ENCODE results near the gene USP50. TPM values are rescaled to one million over a fixed set of nuclear protein-coding genes. Genes with fewer than 3 reads are reported as not detected.

Gene USP50
- polyA plus RNA-seq (2012; rRNA removed) = not detected in 2 replicates
- not detected in 2 replicates for polyA plus RNA-seq (2012; cell fraction: cytosol; rRNA removed)
- not detected in 2 replicates for polyA plus RNA-seq (2012; cell fraction: nucleus; rRNA removed)

DNA sequence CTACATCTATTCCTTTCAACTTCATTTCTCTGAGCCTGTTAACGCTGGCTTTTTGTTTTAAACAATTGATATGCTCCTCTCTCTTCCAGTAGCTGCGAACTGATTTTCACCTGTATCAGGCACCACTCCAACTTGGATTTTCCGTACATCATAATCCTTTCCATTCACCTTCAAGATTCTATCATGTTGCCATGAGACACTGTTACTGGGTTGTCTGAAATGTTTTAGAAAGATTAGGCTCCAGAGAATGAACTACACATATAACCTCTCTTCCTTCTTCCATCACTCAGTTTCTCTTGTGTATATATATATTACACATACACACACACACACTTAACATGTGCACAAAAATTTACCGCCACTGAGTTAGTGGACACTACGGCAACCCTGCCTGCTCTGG, at the start of gene USP50:
TSS of gene USP50 (minus strand) at position 101 of the 400 bp plus-strand sequence. CDS start 141 bp downstream, outside the sequence.
- TF ChIP-seq NRF1 (IDR thresholded peaks at IDR 0.05; ENCODE audit: low read depth, low read length) (no peak), JUND (IDR thresholded peaks at IDR 0.05) (no peak), GATA2 (CRISPR knock-in tag; IDR thresholded peaks at IDR 0.05) (no peak), POLR2AphosphoS5 (IDR thresholded peaks at IDR 0.05; ENCODE audit: low read depth, low read length) (no peak), CTCF (IDR thresholded peaks at IDR 0.05) (no peak), ELF1 (IDR thresholded peaks at IDR 0.05) (no peak), MEF2A (IDR thresholded peaks at IDR 0.05; ENCODE audit: borderline replicate concordance, low read depth) (no peak), FOXM1 (IDR thresholded peaks at IDR 0.05; ENCODE audit: low read depth) (no peak), EP300 (IDR thresholded peaks at IDR 0.05; ENCODE audit: borderline replicate concordance in 1 of 2, low read depth in 1 of 2, low read length in 1 of 2) (no peak), TEAD4 (IDR thresholded peaks at IDR 0.05; ENCODE audit: borderline replicate concordance, insufficient read depth) (no peak), RFX5 (IDR thresholded peaks at IDR 0.05; ENCODE audit: low read length) (no peak), USF1 (IDR thresholded peaks at IDR 0.05; ENCODE audit: borderline replicate concordance, low read depth) (no peak), ZBTB33 (IDR thresholded peaks at IDR 0.05; ENCODE audit: borderline replicate concordance, low read depth) (no peak), FOXJ3 (CRISPR knock-in tag; IDR thresholded peaks at IDR 0.05) (no peak), EZH2phosphoT487 (IDR thresholded peaks at IDR 0.05; ENCODE audit: borderline replicate concordance, low read depth) (no peak)
- POLR2A ChIA-PET = no interaction called here

More for the DNA sequence above, at the start of gene USP50:
- H4K20me1 ChIP-seq (ENCODE audit: insufficient read depth) = no peaks in the 10 kb centered on the region
- no peaks in the 10 kb centered on the region for H3K27me3 ChIP-seq (ENCODE audit: insufficient read depth)
- no peak within 1 kb of the TSS for H3K9ac ChIP-seq
- no peak for DNase-seq
- H3K79me2 ChIP-seq (ENCODE audit: insufficient read depth) = no peaks in the 10 kb centered on the region
- no peaks in the 10 kb centered on the region for H3K36me3 ChIP-seq (replicated peaks in 1 of 2; ENCODE audit: control insufficient read depth in 1 of 2, insufficient read depth in 2 of 2, low read length in 1 of 2)
- H3K9me2 ChIP-seq = no peaks in the 10 kb centered on the region
- H3K27ac ChIP-seq (ENCODE audit: low read depth in 2 of 2, low read length in 1 of 2) = no peak within 1 kb of the TSS
- no peaks in the 10 kb centered on the region for H3F3A ChIP-seq (replicated peaks; ENCODE audit: insufficient read depth)
- H3K4me1 ChIP-seq (ENCODE audit: control insufficient read depth in 1 of 2, insufficient read depth in 2 of 2, low read depth in 1 of 2, low read length in 1 of 2) = peaks cover 0 to 3% of the 10 kb centered on the region in 2 experiments; a peak in 1 of 4 replicates
- 90% methylated on average over 5 of the region's 5 CpGs for WGBS (ENCODE audit: low lambda C conversion rate)
- CTCF ChIA-PET = no interaction called here
- H3K4me2 ChIP-seq = no peak within 1 kb of the TSS
- H2AFZ ChIP-seq (ENCODE audit: low read depth) = no peak within 1 kb of the TSS
- H3K9me3 ChIP-seq = no peaks in the 10 kb centered on the region
- H3K4me3 ChIP-seq (ENCODE audit: low read depth in 2 of 2, low read length in 1 of 2) = no peak within 1 kb of the TSS
